Lower lobe of right lung (tissue), 2 donors: ENCODE results near the gene ADGRG6. TPM values are rescaled to one million over a fixed set of nuclear protein-coding genes. Genes with fewer than 3 reads are reported as not detected.

ENCODE experiments used
- ATAC-seq, 2 donors: fragments of 200-7000 bp; cut with Tn5 transposase; one replicate each; pipeline ENCODE4 v1.9.1; 2020 to 2022; ENCODE audit warnings: mild to moderate bottlenecking in 2 of 2, moderate library complexity in 2 of 2
- DNase-seq: peaks from one replicate; pipeline ENCODE4 v3.0.0-alpha.2; 2020
- H3K27ac ChIP-seq: fragments of 200-600 bp; one replicate; pipeline ENCODE4 v1.8.0; 2022
- H3K27me3 ChIP-seq: fragments of 200-600 bp; one replicate; pipeline ENCODE4 v1.8.0; 2022; ENCODE audit warnings: low read depth
- H3K36me3 ChIP-seq: fragments of 200-600 bp; one replicate; pipeline ENCODE4 v1.8.0; 2022; ENCODE audit warnings: mild to moderate bottlenecking
- H3K4me1 ChIP-seq: fragments of 200-600 bp; one replicate; pipeline ENCODE4 v1.8.0; 2022
- H3K4me3 ChIP-seq: fragments of 200-600 bp; one replicate; pipeline ENCODE4 v1.8.0; 2022; ENCODE audit warnings: mild to moderate bottlenecking
- H3K9me3 ChIP-seq: fragments of 200-600 bp; one replicate; pipeline ENCODE4 v1.8.0; 2022
- intact Hi-C: fragments of 100-400 bp; cut with DNase I; formaldehyde crosslinking; loops from one replicate; pipeline ENCODE4 v1.11.0; 2022
- total RNA-seq: library from RNA; stranded (reverse); fragmentation: NEBNext Ultra II Directional; extraction: Animal tissue kit (Norgen Biotek cat#: 25700); gene quantifications from one replicate; pipeline ENCODE4 v1.2.1, GENCODE V29; 2021
- TF ChIP-seq, protein P1 (sequence below): fragments of 200-600 bp; IDR thresholded peaks from one replicate; pipeline ENCODE4 v1.8.0; 2022; ENCODE audit warnings: antibody characterized with exemption, mild to moderate bottlenecking
- donor health status: DM: no; HTN: yes; CAD: no; lungs with severe emphysema.

ADGRG6 gene
- total RNA-seq, 1 donor from 2014 or later, result 35.7 TPM

DNA sequence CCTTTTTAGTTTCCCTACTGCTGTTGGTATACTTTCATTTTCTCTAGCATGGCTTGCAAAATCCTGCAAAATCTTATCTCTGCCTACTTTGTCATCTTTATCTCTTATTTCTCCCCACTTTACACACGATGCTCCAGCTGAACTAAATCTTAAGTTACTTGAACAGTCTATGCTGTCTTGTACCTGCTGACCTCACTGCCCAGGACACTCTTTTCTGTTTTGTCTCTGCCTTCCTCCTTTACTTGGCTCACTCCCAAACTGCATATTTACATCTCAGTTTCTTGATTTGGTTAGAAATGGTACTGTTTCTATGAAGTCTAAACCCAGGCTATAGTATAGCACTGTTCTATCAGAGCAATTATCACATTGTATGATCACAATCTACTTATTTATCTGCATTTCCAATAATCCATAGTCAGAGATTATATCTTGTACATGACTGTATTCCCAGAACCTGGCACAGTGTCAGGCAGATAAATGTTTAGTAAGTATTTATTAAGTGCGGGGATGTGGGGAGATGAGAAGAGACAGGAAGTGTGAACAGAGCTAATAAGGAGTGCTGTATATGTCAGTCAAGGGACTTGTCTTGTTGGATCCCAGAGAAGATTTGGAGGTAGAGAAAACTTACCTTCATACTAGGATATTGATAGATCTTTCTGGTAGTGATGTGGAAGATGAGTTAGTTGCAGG is 57.6 kb downstream of the ADGRG6 start:
- no peaks in the 10 kb centered on the region for H3K9me3 ChIP-seq
- no peaks in the 10 kb centered on the region for H3K36me3 ChIP-seq
- TF ChIP-seq, protein P1, sequence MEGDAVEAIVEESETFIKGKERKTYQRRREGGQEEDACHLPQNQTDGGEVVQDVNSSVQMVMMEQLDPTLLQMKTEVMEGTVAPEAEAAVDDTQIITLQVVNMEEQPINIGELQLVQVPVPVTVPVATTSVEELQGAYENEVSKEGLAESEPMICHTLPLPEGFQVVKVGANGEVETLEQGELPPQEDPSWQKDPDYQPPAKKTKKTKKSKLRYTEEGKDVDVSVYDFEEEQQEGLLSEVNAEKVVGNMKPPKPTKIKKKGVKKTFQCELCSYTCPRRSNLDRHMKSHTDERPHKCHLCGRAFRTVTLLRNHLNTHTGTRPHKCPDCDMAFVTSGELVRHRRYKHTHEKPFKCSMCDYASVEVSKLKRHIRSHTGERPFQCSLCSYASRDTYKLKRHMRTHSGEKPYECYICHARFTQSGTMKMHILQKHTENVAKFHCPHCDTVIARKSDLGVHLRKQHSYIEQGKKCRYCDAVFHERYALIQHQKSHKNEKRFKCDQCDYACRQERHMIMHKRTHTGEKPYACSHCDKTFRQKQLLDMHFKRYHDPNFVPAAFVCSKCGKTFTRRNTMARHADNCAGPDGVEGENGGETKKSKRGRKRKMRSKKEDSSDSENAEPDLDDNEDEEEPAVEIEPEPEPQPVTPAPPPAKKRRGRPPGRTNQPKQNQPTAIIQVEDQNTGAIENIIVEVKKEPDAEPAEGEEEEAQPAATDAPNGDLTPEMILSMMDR, result no peak
- H3K4me1 ChIP-seq, result no peaks in the 10 kb centered on the region
- no peak overlapping the region for H3K4me3 ChIP-seq
- peak in 1 of 2 donors; percentile 25 for ATAC-seq
- no peaks in the 10 kb centered on the region for H3K27me3 ChIP-seq
- DNase-seq, result no peak
- intact Hi-C loops, result no loop called here
- H3K27ac ChIP-seq, result no peak overlapping the region

- Histone ChIP-seq H3K27ac (no peak overlapping the region), H3K36me3 (no peaks in the 10 kb centered on the region), H3K9me3 (no peaks in the 10 kb centered on the region), H3K4me3 (no peak overlapping the region), H3K4me1 (no peaks in the 10 kb centered on the region), H3K27me3 (no peaks in the 10 kb centered on the region)
- TF ChIP-seq, protein P1, result no peak
- DNase-seq (no peak), ATAC-seq (no peak)
- intact Hi-C loops, result no loop called here
Measured at GRCh38 chr6:142361345-142361744, 59.5 kb downstream of the ADGRG6 start.

- TF ChIP-seq, protein P1, result no peak
- H3K4me3 ChIP-seq, result no peak overlapping the region
- intact Hi-C loops, result no loop called here
- H3K9me3 ChIP-seq, result no peaks in the 10 kb centered on the region
- H3K4me1 ChIP-seq, result no peaks in the 10 kb centered on the region
- ATAC-seq (no peak), DNase-seq (no peak)
- H3K27ac ChIP-seq, result no peak overlapping the region
- no peaks in the 10 kb centered on the region for H3K36me3 ChIP-seq
- H3K27me3 ChIP-seq, result no peaks in the 10 kb centered on the region
Measured at GRCh38 chr6:142361779-142362750, 60.3 kb downstream of the ADGRG6 start.

DNA sequence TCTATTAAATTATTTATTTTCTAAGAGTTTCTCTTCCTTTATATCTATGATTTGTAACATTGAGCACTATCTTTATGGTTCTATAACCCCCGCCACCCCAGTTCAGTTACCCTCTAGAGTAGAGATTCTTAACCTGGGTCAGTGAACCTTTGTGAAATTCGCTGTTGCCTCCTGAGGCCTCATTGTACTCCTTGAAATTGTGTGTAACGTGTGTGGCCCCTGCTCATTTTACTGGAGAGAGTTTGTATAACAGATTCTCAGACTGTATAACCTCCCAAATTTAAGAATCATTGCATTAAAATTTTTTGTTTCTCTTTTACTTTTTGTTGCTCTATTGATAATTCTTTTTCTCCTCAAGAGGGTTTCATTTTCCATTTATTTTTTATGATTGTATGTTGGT is 65.3 kb downstream of the ADGRG6 start:
- no peaks in the 10 kb centered on the region for H3K36me3 ChIP-seq
- DNase-seq (no peak), ATAC-seq (no peak)
- H3K27me3 ChIP-seq, result no peaks in the 10 kb centered on the region
- TF ChIP-seq, protein P1, result no peak
- intact Hi-C loops, result no loop called here
- no peak overlapping the region for H3K27ac ChIP-seq
- H3K9me3 ChIP-seq, result no peaks in the 10 kb centered on the region
- H3K4me1 ChIP-seq, result no peaks in the 10 kb centered on the region
- no peak overlapping the region for H3K4me3 ChIP-seq

- Histone ChIP-seq H3K9me3 (no peaks in the 10 kb centered on the region), H3K4me1 (no peaks in the 10 kb centered on the region), H3K36me3 (no peaks in the 10 kb centered on the region), H3K27ac (no peak overlapping the region), H3K4me3 (no peak overlapping the region), H3K27me3 (no peaks in the 10 kb centered on the region)
- intact Hi-C loops, result no loop called here
- ATAC-seq (no peak), DNase-seq (no peak)
- TF ChIP-seq, protein P1, result no peak
Measured at GRCh38 chr6:142367501-142368018, 65.8 kb downstream of the ADGRG6 start.
